CD4-positive, alpha-beta memory T cell (primary cell): ENCODE results near the gene NEDD1. TPM values are rescaled to one million over a fixed set of nuclear protein-coding genes. Genes with fewer than 3 reads are reported as not detected.

Experiments
- CTCF ChIA-PET: fragments of 350-600 bp; sonication (Branson Sonifier 250); formaldehyde crosslinking; loops from one replicate; lab custom pipeline; 2021; ENCODE audit warnings: inconsistent platforms; ENCODE audit not compliant: partially characterized antibody; lab: Charles Lee
- POLR2A ChIA-PET: fragments of 350-600 bp; sonication (Branson Sonifier 250); formaldehyde crosslinking; loops from one replicate; lab custom pipeline; 2021; ENCODE audit not compliant: partially characterized antibody; lab: Charles Lee
- DNase-seq, 5 donors: peaks; one replicate each; pipeline versions ENCODE4 v3.0.0 to v3.0.0-alpha.2; 2020 to 2022; ENCODE audit warnings: mixed read lengths in 1 of 5
- H3K27ac ChIP-seq: one replicate; pipeline ENCODE4 v1.7.0; 2013; ENCODE audit warnings: low read depth, low read length
- H3K27me3 ChIP-seq: 2 replicates; pipeline ENCODE4 v1.7.0; 2013; ENCODE audit warnings: mild to moderate bottlenecking, low read length, moderate library complexity; ENCODE audit not compliant: insufficient read depth
- H3K36me3 ChIP-seq: 2 replicates; pipeline ENCODE4 v1.7.0; 2013; ENCODE audit warnings: mild to moderate bottlenecking, low read length, moderate library complexity; ENCODE audit not compliant: insufficient read depth
- H3K4me1 ChIP-seq: 2 replicates; pipeline ENCODE4 v1.7.0; 2013; ENCODE audit warnings: mild to moderate bottlenecking, low read length, moderate library complexity; ENCODE audit not compliant: insufficient read depth
- H3K4me3 ChIP-seq, 2 donors: one replicate each; pipeline ENCODE4 v1.7.0; 2013; ENCODE audit warnings: low read length in 2 of 2, mild to moderate bottlenecking in 1 of 2
- H3K9me3 ChIP-seq, 2 donors: one replicate each; pipeline ENCODE4 v1.7.0; 2013; ENCODE audit warnings: low read length in 2 of 2, control low read depth in 1 of 2; ENCODE audit not compliant: control insufficient read depth in 1 of 2
- H3K27ac Mint-ChIP-seq, 7 donors: one replicate each; pipeline ENCODE4 v1.8.0; 2020 to 2021; ENCODE audit warnings: mixed read lengths in 7 of 7, mild to moderate bottlenecking in 6 of 7, inconsistent platforms in 3 of 7, moderate library complexity in 3 of 7
- H3K27me3 Mint-ChIP-seq, 2 donors: one replicate each; pipeline ENCODE4 v1.8.0; 2020 to 2021; ENCODE audit warnings: mixed read lengths in 2 of 2
- H3K36me3 Mint-ChIP-seq, 2 donors: one replicate each; pipeline ENCODE4 v1.8.0; 2020 to 2021; ENCODE audit warnings: mixed read lengths in 2 of 2, inconsistent platforms in 1 of 2, mild to moderate bottlenecking in 1 of 2
- H3K4me1 Mint-ChIP-seq, 4 donors: one replicate each; pipeline ENCODE4 v1.8.0; 2020 to 2021; ENCODE audit warnings: mixed read lengths in 4 of 4, mild to moderate bottlenecking in 1 of 4
- H3K4me3 Mint-ChIP-seq, 8 donors: one replicate each; pipeline ENCODE4 v1.8.0; 2020 to 2021; ENCODE audit warnings: mixed read lengths in 8 of 8, mild to moderate bottlenecking in 7 of 8, moderate library complexity in 6 of 8, inconsistent platforms in 3 of 8
- H3K9me3 Mint-ChIP-seq, 8 donors: one replicate each; pipeline ENCODE4 v1.8.0; 2020 to 2021; ENCODE audit warnings: mixed read lengths in 8 of 8, mild to moderate bottlenecking in 5 of 8, inconsistent platforms in 3 of 8, moderate library complexity in 1 of 8
- intact Hi-C: fragments of 100-400 bp; cut with micrococcal nuclease; formaldehyde crosslinking; loops from one replicate; pipeline ENCODE4 v1.15.1; 2023
- polyA plus RNA-seq, 2 donors: library from polyadenylated mRNA; unstranded; fragments of 300-500 nt; fragmentation: Illumina TruSeq; gene quantifications; one replicate each; pipeline ENCODE4 v1.2.3, GENCODE V29; 2021
- total RNA-seq, 2 experiments: library from RNA; stranded (reverse); gene quantifications; one replicate each; pipeline ENCODE4 v1.2.3, GENCODE V29; 2021

NEDD1 gene
- total and polyA plus RNA-seq, 4 experiments from 2014 or later = 24.6 to 34.8 (median 31.2) TPM

DNA sequence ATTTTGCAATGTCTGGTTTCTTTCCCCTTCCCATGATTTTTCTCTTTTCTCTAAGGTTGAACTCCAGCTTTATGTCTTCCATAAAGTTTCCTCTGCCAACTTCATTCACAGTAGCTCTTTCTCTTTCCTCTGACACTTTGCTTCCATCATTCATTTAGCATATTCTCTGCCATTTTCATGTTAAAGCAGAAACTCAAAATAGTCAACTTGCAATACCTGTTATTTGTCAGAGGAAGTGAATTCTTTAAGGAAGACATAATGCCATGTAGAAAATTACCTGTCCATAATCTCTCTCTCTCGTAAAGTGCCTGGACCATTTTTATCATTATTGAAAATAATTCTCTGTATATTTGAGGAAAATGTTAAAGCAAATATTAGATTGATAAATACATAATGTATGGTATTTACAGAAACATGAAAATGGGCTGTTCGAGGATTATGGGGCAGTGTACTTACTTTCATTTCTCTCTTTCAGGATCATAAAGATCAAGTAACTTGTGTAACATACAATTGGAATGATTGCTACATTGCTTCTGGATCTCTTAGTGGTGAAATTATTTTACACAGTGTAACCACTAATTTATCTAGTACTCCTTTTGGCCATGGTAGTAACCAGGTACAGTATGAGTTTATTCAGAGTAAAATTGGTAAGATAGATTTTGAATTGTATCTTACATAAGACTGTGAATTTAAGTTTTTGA, 12.6 kb downstream of the NEDD1 start:
- Mint-ChIP-seq H3K36me3 (peaks cover 40% of the 10 kb centered on the region in 2 donors), H3K9me3 (peaks cover 0 to 6% (median 0%) of the 10 kb centered on the region in 8 donors), H3K4me1 (peaks cover 15 to 27% (median 18%) of the 10 kb centered on the region in 4 donors), H3K4me3 (peak overlapping the region in 1 of 8 donors; percentile 33), H3K27ac (peak overlapping the region in 4 of 7 donors; percentile 1 to 89 (median 46)), H3K27me3 (no peaks in the 10 kb centered on the region)
- CTCF ChIA-PET = no interaction called here
- intact Hi-C loops = no loop called here
- no peak overlapping the region for H3K27ac ChIP-seq
- POLR2A ChIA-PET = no interaction called here
- no peaks in the 10 kb centered on the region for H3K36me3 ChIP-seq
- H3K4me1 ChIP-seq = no peaks in the 10 kb centered on the region
- DNase-seq = no peak
- H3K4me3 ChIP-seq = no peak overlapping the region
- H3K9me3 ChIP-seq = no peaks in the 10 kb centered on the region
- H3K27me3 ChIP-seq = no peaks in the 10 kb centered on the region

DNA sequence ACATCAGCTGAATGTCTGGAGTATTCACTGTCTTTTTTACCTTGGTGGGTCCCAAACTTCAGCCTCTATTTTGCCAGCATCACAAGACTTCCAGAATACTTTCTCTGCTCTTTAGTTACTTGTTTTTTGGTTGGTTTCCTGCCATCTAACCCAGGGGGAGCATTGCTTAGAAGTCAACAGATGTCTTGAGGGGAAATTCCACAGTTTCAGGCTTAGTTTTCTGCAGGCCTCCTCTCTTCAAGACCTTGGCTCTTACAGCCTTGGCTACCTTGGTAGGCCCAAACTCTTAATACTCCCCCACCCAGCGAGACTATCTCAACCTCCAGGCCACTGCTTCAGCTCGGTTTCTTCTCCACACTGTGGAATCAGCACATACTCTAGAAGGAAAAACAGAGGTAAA, 41.7 kb downstream of the NEDD1 start:
- no peaks in the 10 kb centered on the region for H3K27me3 Mint-ChIP-seq
- Histone ChIP-seq H3K4me3 (no peak overlapping the region), H3K36me3 (peaks cover 6% of the 10 kb centered on the region), H3K27ac (no peak overlapping the region), H3K4me1 (no peaks in the 10 kb centered on the region), H3K9me3 (no peaks in the 10 kb centered on the region), H3K27me3 (no peaks in the 10 kb centered on the region)
- peaks cover 59 to 82% of the 10 kb centered on the region in 2 donors for H3K36me3 Mint-ChIP-seq
- ChIA-PET POLR2A (no interaction called here), CTCF (no interaction called here)
- H3K27ac Mint-ChIP-seq = peak overlapping the region in 1 of 7 donors; percentile 23
- H3K9me3 Mint-ChIP-seq = peaks cover 0 to 9% (median 1%) of the 10 kb centered on the region in 8 donors
- intact Hi-C loops = no loop called here
- DNase-seq = no peak
- H3K4me1 Mint-ChIP-seq = no peaks in the 10 kb centered on the region
- H3K4me3 Mint-ChIP-seq = no peak overlapping the region

DNA sequence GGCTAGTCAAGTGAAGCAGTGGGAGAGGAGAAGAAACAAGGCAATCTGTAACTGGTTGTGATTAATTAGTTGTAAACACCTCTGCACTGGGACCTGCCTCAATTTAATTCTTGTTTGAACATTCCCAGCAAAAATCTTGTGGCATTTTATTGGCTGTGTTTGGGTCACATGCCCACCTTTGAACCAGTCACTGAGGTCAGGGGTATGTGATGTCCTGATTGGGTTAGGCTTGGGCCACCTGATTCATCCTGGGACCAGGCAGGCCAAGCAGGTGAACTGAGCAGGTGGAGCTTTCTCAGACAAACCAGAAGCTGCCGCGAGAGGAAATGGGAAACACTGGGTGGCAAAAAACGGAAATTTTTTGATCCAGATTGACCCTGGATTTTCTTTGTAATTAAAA, 72.5 kb downstream of the NEDD1 start:
- DNase-seq = no peak
- no peak overlapping the region for H3K27ac Mint-ChIP-seq
- POLR2A ChIA-PET = no interaction called here

DNA sequence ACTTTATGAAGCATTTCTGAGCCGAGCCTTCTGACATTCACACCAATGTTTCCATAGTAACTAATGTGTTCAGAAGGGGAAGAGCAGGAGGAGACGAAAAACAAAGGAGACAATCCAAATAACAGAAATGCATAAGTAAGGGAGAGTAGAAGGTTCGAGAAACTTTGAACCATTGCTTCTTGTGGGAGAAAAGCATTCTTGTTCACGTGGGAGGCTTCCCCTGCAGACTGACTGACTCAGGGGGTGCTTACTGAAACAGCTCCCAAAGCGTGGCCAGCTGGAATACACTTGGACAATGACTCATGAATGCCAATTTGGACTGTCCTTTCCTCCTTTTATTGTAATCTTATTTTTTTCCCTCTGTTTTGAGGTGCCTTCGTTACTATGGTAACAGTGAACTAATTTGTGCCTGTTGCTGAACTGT, 73.9 kb downstream of the NEDD1 start:
- H3K9me3 ChIP-seq = no peaks in the 10 kb centered on the region
- Mint-ChIP-seq H3K9me3 (no peaks in the 10 kb centered on the region), H3K27me3 (peaks cover 0 to 13% of the 10 kb centered on the region in 2 donors), H3K4me1 (peaks cover 0 to 5% (median 1%) of the 10 kb centered on the region in 4 donors), H3K36me3 (no peaks in the 10 kb centered on the region), H3K27ac (no peak overlapping the region), H3K4me3 (no peak overlapping the region)
- no peaks in the 10 kb centered on the region for H3K36me3 ChIP-seq
- ChIA-PET CTCF (no interaction called here), POLR2A (no interaction called here)
- DNase-seq = no peak
- intact Hi-C loops = loop anchor here (10.0 kb wide), 1 partner anchor 276 kb away; no protein-coding TSS in a partner anchor
- no peak overlapping the region for H3K4me3 ChIP-seq
- H3K4me1 ChIP-seq = peaks cover 10% of the 10 kb centered on the region
- peaks cover 4% of the 10 kb centered on the region for H3K27me3 ChIP-seq
- no peak overlapping the region for H3K27ac ChIP-seq

More for the DNA sequence above, 72.5 kb downstream of the NEDD1 start:
- Mint-ChIP-seq H3K4me3 (no peak overlapping the region), H3K4me1 (no peaks in the 10 kb centered on the region), H3K36me3 (no peaks in the 10 kb centered on the region), H3K9me3 (no peaks in the 10 kb centered on the region), H3K27me3 (peaks cover 0 to 8% of the 10 kb centered on the region in 2 donors)
- Histone ChIP-seq H3K4me1 (no peaks in the 10 kb centered on the region), H3K27me3 (no peaks in the 10 kb centered on the region), H3K36me3 (no peaks in the 10 kb centered on the region), H3K4me3 (no peak overlapping the region), H3K27ac (no peak overlapping the region), H3K9me3 (no peaks in the 10 kb centered on the region)
- CTCF ChIA-PET = interaction anchor here (3.0 kb wide), 1 partner anchor 10 kb away, joined by 14 read pairs; no protein-coding TSS in a partner anchor
- intact Hi-C loops = no loop called here

DNA sequence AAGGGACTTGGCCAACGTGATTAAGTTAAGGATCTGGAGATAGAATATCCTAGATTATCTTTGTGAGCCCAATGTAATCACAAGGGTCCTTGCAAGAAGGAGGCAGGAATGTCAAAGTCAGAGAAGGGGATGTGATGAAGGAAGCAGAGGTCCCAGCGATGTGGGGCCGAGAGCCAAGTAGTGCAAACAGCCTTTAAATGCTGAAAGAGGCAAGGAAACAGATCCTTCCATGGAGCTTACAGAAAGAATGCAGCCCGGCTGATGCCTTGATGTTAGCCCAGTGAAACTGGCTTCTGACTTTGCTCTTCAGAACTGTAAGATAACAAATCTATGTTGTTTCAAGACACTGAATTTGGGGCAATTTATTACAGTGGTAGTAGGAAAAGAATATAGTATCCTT, 74.9 kb downstream of the NEDD1 start:
- Mint-ChIP-seq H3K36me3 (no peaks in the 10 kb centered on the region), H3K4me1 (peaks cover 0 to 7% (median 2%) of the 10 kb centered on the region in 4 donors), H3K9me3 (no peaks in the 10 kb centered on the region), H3K27me3 (peaks cover 2 to 15% of the 10 kb centered on the region in 2 donors), H3K4me3 (no peak overlapping the region), H3K27ac (no peak overlapping the region)
- intact Hi-C loops = loop anchor here (10.0 kb wide), 1 partner anchor 277 kb away; no protein-coding TSS in a partner anchor
- Histone ChIP-seq H3K4me1 (peaks cover 14% of the 10 kb centered on the region), H3K27me3 (peaks cover 9% of the 10 kb centered on the region), H3K36me3 (no peaks in the 10 kb centered on the region), H3K27ac (no peak overlapping the region), H3K9me3 (no peaks in the 10 kb centered on the region), H3K4me3 (no peak overlapping the region)
- ChIA-PET CTCF (interaction anchor here (0.8 kb wide), 1 partner anchor 9 kb away, joined by 3 read pairs; no protein-coding TSS in a partner anchor), POLR2A (no interaction called here)
- DNase-seq = no peak

DNA sequence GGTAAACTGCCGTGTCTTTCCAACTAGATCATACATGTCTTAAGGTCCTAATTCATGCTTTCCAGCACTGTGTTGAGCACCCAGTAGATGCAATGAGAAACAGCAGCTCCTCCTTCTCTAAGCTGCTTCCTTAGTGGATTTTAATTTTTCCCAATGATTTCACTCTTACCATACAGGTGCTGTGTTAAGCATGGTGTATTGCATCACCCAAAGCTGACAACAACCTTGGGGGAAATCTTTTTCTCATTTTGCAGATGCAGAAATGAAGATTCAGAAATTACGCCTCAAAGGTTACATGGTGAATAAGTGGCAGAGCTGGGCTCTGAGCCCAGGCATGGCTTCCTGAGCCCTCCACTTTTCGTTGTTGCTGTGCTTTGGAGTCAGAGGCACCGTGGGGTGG, 75.6 kb downstream of the NEDD1 start:
- Histone ChIP-seq H3K4me1 (peaks cover 14% of the 10 kb centered on the region), H3K4me3 (no peak overlapping the region), H3K36me3 (no peaks in the 10 kb centered on the region), H3K9me3 (no peaks in the 10 kb centered on the region), H3K27ac (no peak overlapping the region), H3K27me3 (peaks cover 10% of the 10 kb centered on the region)
- ChIA-PET POLR2A (no interaction called here), CTCF (interaction anchor here (0.6 to 0.8 kb wide), 2 partner anchors 8 to 15 kb away, joined by 3 read pairs; no protein-coding TSS in a partner anchor)
- Mint-ChIP-seq H3K36me3 (no peaks in the 10 kb centered on the region), H3K4me3 (no peak overlapping the region), H3K4me1 (peaks cover 0 to 7% (median 2%) of the 10 kb centered on the region in 4 donors), H3K27me3 (peaks cover 2 to 15% of the 10 kb centered on the region in 2 donors), H3K27ac (no peak overlapping the region), H3K9me3 (no peaks in the 10 kb centered on the region)
- no peak for DNase-seq
- intact Hi-C loops = loop anchor here (10.0 kb wide), 1 partner anchor 278 kb away; no protein-coding TSS in a partner anchor
